HepG2 (cell line): ENCODE data around the gene NRSN2. TPM values are rescaled to one million over a fixed set of nuclear protein-coding genes. Genes with fewer than 3 reads are reported as not detected.

Experiments used
- BRF2 ChIP-seq: sonication (generic); formaldehyde crosslinking; IDR thresholded peaks from 2 replicates; pipeline ENCODE4 v1.8.1; 2022; ENCODE audit warnings: mild to moderate bottlenecking, missing genetic modification reagents
- CREM ChIP-seq, 2 experiments: sonication (generic) in 1 of 2; formaldehyde crosslinking in 1 of 2; IDR thresholded peaks; 2 replicates each; pipeline versions ENCODE4 v1.4.0 to v1.6.1; 2016 to 2020; ENCODE audit warnings: antibody characterized with exemption in 1 of 2, mild to moderate bottlenecking in 1 of 2, missing genetic modification reagents in 1 of 2
- DPF2 ChIP-seq: sonication (generic); formaldehyde crosslinking; IDR thresholded peaks from 2 replicates; pipeline ENCODE4 v1.4.0; 2020; ENCODE audit warnings: mild to moderate bottlenecking, low read depth, missing genetic modification reagents, borderline replicate concordance
- ELF1 ChIP-seq: sonication (generic); formaldehyde crosslinking; IDR thresholded peaks from 2 replicates; pipeline ENCODE4 v1.4.0; 2020; ENCODE audit warnings: missing genetic modification reagents
- MED8 ChIP-seq: sonication (generic); formaldehyde crosslinking; IDR thresholded peaks from 2 replicates; pipeline ENCODE4 v1.8.1; 2023; ENCODE audit warnings: mild to moderate bottlenecking, missing genetic modification reagents; ENCODE audit not compliant: insufficient replicate concordance
- MEF2D ChIP-seq: sonication (generic); formaldehyde crosslinking; IDR thresholded peaks from 2 replicates; pipeline ENCODE4 v1.5.1; 2020; ENCODE audit warnings: mild to moderate bottlenecking, missing genetic modification reagents
- PREB ChIP-seq: sonication (generic); formaldehyde crosslinking; IDR thresholded peaks from 2 replicates; pipeline ENCODE4 v1.4.0; 2020; ENCODE audit warnings: missing genetic modification reagents
- RBAK ChIP-seq: sonication (generic); formaldehyde crosslinking; IDR thresholded peaks from 2 replicates; pipeline ENCODE4 v1.5.1; 2020; ENCODE audit warnings: mild to moderate bottlenecking, missing genetic modification reagents
- SP4 ChIP-seq: sonication (generic); formaldehyde crosslinking; IDR thresholded peaks from 2 replicates; pipeline ENCODE4 v1.8.1; 2023; ENCODE audit warnings: mild to moderate bottlenecking, missing genetic modification reagents
- TFDP1 ChIP-seq: IDR thresholded peaks from 2 replicates; pipeline ENCODE4 v1.6.1; 2016; ENCODE audit warnings: missing compliant biosample characterization, missing genetic modification reagents, borderline replicate concordance
- ZBTB46 ChIP-seq: sonication (generic); formaldehyde crosslinking; IDR thresholded peaks from 2 replicates; pipeline ENCODE4 v1.4.0; 2020; ENCODE audit warnings: mild to moderate bottlenecking, missing genetic modification reagents, borderline replicate concordance
- ZFP36L1 ChIP-seq: sonication (generic); formaldehyde crosslinking; IDR thresholded peaks from 2 replicates; pipeline ENCODE4 v1.8.0; 2022; ENCODE audit warnings: mild to moderate bottlenecking, missing genetic modification reagents, moderate library complexity
- ZMAT3 ChIP-seq: sonication (generic); formaldehyde crosslinking; conservative IDR thresholded peaks from 2 replicates; pipeline ENCODE4 v1.7.0; 2021; ENCODE audit warnings: missing genetic modification reagents
- ZNF180 ChIP-seq: sonication (generic); formaldehyde crosslinking; IDR thresholded peaks from 2 replicates; pipeline ENCODE4 v1.4.0; 2020; ENCODE audit warnings: low read depth, missing genetic modification reagents, borderline replicate concordance
- ZNF264 ChIP-seq: sonication (generic); formaldehyde crosslinking; IDR thresholded peaks from 2 replicates; pipeline ENCODE4 v1.4.0; 2020; ENCODE audit warnings: missing genetic modification reagents
- ZNF414 ChIP-seq: sonication (generic); formaldehyde crosslinking; IDR thresholded peaks from 2 replicates; pipeline ENCODE4 v1.5.0; 2020; ENCODE audit warnings: missing genetic modification reagents
- ZNF441 ChIP-seq: sonication (generic); formaldehyde crosslinking; IDR thresholded peaks from 2 replicates; pipeline ENCODE4 v1.7.0; 2021; ENCODE audit warnings: missing genetic modification reagents, borderline replicate concordance
- ZNF513 ChIP-seq: sonication (generic); formaldehyde crosslinking; conservative IDR thresholded peaks from 2 replicates; pipeline ENCODE4 v1.5.0; 2020; ENCODE audit warnings: missing genetic modification reagents
- ZNF720 ChIP-seq: sonication (generic); formaldehyde crosslinking; IDR thresholded peaks from 2 replicates; pipeline ENCODE4 v1.4.0; 2020; ENCODE audit warnings: missing genetic modification reagents
- ZNF749 ChIP-seq: sonication (generic); formaldehyde crosslinking; IDR thresholded peaks from 2 replicates; pipeline ENCODE4 v1.8.0; 2022; ENCODE audit warnings: mild to moderate bottlenecking, missing genetic modification reagents, moderate library complexity, borderline replicate concordance
- ZNF784 ChIP-seq: sonication (generic); formaldehyde crosslinking; IDR thresholded peaks from 2 replicates; pipeline ENCODE4 v1.5.1; 2020; ENCODE audit warnings: missing genetic modification reagents, mild to moderate bottlenecking, borderline replicate concordance
- polyA plus RNA-seq, 8 experiments: library from polyadenylated mRNA; depleted of rRNA in 3 of 8; stranded (reverse) in 7 of 8; unstranded in 1 of 8; fragments of >200 nt; fragmentation: Illumina TruSeq in 4 of 8; extraction: Trizol in 4 of 8; gene quantifications; 2 replicates each; pipeline versions ENCODE4 v1.2.1 to v1.2.3, GENCODE V29; 2011 to 2016; ENCODE audit warnings: low read depth in 4 of 8, missing spikeins in 1 of 8, mixed read lengths in 1 of 8; ENCODE audit not compliant: insufficient read depth in 1 of 8
- total RNA-seq, 5 experiments: library from RNA; depleted of rRNA; stranded (reverse); fragments of >200 nt; fragmentation: Illumina TruSeq; extraction: Trizol; gene quantifications; 2 replicates each; pipeline ENCODE4 v1.2.3, GENCODE V29; 2016; ENCODE audit warnings: low read depth in 1 of 5

Gene NRSN2
- total and polyA plus RNA-seq, 2 of the 13 experiments (the other 11 are each of a cell fraction or from before 2014, with no cell fraction given): 32.3 to 49.4 TPM

- TF ChIP-seq PREB (CRISPR knock-in tag) (no peak), ZNF720 (CRISPR knock-in tag) (no peak), ELF1 (no peak), ZBTB46 (CRISPR knock-in tag) (no peak), ZNF414 (CRISPR knock-in tag) (no peak), BRF2 (CRISPR knock-in tag) (no peak), MEF2D (no peak), SP4 (CRISPR knock-in tag) (no peak; the same call in 1 of the 2 replicates), MED8 (CRISPR knock-in tag) (no peak), ZFP36L1 (CRISPR knock-in tag) (no peak), DPF2 (CRISPR knock-in tag) (no peak), TFDP1 (CRISPR knock-in tag) (no peak), ZNF784 (CRISPR knock-in tag) (no peak), ZNF180 (CRISPR knock-in tag) (no peak), ZNF441 (no peak), ZNF749 (CRISPR knock-in tag) (no peak), RBAK (no peak), CREM (IDR thresholded peaks at IDR 0.05) (no peak), CREM (CRISPR knock-in tag; IDR thresholded peaks at IDR 0.05) (no peak), ZMAT3 (CRISPR knock-in tag) (no peak), ZNF513 (no peak), ZNF264 (CRISPR knock-in tag) (no peak)
Observed at GRCh38 chr20:391041-391711, 44.3 kb downstream of the NRSN2 start (continued).
